Measurements from ENCODE around the gene RBM20.
"Not testable (repeated sequence)": the region's sequence is repeated elsewhere in the genome, so short reads cannot be mapped to it uniquely, and the experiment has no call there.

The RBM20 gene

DNA sequence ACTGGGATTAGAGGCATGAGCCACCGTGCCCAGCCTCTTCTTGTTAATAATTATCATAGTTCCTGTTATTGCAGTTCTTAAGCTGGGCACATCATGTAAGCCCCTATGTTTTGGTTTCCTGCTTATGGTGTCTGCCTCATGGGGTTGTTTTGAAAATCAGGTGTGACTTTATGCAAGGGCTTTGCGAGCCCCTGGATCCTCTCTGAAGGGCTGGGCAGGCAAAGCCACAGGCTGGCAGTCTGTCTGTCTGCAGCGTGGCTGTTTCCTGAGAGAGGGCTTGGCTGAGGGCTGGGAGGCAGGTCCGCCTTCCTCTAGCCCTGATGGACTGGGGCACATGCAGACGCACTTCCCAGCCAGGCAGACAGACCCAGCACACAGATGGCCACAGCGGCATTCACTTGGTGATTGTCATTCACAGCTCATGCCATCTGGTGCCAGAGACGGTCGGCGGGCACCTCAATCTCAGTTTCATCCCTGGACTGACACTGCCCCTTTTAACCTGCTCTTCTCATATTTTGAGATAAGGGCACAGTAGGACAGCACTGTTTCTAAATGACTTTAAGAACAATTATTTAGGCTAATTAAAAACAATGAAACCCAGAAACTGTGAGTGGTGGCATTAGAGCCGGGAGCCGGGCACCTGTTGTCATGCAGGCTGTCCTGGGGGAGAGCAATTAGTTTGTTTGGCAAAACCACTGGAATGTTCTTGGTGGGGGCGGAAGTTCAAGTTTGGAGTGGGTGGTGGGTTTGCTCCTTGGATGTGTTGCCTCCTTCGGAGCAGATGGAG is 35.5 kb downstream of the RBM20 start:
- DNase-seq = no peak

DNA sequence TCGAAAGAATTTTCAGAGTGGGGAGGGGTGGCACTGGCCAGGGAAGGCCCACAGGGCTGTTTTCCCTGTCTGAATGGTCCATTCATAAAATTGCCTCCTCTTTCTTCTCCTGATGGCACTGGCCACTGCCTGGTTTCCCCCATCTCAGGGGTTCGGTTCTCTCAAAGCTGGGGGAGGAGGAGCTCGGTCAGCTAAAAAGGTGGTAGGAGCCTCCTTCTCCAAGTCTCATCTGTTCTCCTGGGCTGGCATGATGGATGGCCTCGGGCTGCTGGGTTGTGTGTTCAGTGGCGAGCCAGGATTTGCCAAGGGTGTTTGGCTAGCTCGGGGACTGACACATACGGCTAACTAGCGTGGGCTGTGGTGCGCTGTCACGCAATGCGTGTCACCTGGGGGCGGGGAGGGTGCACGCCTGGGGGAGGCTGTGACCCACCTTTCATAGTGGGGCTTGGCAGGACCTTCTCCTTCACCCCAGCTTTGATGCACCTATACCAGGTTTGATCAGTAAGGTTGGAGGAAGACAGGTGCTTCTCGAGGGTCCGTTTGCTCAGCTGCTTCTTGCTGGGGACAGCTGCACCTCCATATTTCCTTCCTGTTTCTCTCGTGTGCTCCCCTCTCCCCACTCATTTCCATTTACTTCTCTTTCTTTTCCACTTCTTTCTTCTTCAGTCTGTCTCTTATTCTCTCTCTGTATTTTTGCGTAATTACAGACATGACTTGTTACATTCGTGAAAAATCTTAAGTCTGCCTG is 36.3 kb downstream of the RBM20 start:
- DNase-seq = no peak

DNA sequence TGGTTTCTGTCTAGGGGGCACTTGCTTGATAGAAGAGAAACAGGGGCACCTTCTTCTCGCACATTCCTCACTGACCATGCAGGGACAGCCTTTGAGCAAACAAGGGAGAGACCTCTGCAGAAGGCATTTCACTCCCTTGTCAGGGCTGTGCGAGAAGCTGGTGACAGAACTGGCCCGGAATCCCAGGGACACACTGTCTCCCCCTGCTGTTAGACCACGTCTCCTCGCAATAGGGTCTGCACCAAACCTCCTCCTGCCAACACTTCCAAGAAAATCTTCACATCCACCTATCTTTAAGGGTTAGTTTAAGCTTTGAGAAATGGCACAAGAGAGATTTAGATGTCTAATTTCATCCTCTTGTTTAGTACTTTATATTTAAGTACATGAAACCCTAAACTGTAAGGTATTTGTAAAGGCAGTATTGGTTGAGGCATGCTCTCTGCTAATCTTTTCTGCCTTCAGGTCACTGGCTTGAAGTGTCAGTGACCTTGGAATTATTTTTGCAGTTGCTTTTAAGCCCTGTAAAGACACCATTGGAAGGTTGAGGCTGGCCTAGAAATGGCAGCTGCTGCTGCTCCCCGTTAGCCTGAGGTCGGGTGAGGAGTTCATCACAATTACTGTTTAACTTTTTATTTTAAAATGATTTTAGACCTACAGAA is 37.0 kb downstream of the RBM20 start:
- no peak for DNase-seq

DNA sequence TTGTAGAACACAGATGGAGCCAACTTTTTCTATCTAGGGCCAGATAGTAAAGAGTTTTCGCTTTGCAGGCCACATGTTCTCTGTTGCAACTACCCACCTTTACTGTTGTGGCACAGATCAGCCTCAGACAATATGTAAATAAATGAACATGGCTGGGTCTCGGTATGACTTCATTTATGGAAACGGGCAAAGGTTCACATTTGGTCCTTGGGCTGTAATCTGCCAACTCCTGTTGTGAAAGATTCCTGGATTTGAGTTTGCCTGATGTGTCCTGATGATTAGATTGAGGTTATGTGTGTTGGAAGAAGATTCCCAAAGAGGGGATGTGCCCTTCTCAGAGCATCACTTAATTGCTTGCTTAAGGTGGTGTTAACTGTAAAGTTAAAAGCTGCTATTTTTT is 38.2 kb downstream of the RBM20 start:
- DNase-seq = no peak

DNA sequence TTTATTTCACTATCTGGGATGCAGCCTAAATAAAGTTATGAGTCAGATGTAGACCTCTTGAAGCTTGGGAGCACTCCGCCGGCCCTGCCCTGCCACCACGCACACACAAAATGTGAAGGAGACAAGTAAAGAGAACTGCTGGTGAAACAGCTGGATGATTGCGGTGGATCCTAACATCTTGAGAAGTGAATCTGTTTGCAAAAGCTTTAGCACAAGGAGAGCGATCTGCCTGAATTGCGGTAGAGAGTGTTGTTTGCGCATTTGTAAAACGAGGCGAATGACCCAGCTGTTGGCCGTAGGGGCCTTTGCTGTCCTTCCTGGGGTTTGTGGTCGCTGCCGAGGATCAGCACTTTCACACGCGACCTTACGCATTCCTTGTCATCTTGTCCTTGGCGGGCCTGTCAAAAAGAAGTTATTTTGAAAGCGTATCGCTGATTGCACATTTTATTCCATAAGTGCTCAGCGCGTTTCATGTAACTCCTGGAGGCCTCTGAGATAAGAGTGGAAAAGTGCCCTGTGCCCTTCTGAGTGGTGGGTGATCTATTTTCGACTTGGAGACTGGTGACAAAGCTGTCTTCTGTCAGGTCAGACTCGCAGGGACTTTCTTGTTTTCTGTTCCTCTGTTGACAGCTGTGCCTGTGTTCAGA is 40.8 kb downstream of the RBM20 start:
- DNase-seq = no peak

DNA sequence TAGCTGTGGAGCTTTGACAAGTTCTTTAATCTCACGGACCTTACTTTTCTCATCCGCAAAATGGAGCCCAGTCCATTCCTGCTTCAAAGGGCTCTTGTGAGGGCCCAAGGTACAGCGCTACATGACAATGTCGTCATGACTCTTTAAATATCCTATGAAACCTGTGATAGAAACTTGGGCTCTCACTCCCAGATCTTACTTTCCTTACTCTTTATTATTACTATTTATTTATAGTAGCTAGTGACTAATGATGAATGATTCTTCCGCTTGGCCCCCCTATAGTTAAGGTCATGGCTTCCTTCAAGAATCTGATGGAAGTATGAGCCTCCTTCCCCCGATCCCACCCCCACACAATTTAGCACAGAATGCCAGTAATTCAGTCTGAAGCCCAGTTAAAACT is 41.9 kb downstream of the RBM20 start:
- no peak for DNase-seq

DNA sequence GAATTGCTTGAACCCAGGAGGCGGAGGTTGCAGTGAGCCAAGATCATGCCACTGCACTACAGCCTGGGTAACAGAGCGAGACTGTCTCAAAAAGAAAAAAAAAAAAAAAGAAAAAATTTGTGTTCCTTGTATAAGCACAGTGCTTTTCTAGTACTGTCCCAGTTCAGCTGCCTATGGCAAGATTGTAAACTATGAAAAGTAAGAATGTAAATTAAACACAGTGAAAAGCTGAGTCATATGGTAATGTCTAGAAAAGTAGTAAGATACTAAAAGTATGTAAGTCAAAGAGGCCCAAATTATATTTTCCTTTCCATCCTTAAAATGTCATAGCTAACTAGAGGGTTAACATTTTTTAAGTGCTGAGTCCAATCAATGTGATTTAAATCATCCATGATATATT is 42.8 kb downstream of the RBM20 start:
- no peak for DNase-seq

DNA sequence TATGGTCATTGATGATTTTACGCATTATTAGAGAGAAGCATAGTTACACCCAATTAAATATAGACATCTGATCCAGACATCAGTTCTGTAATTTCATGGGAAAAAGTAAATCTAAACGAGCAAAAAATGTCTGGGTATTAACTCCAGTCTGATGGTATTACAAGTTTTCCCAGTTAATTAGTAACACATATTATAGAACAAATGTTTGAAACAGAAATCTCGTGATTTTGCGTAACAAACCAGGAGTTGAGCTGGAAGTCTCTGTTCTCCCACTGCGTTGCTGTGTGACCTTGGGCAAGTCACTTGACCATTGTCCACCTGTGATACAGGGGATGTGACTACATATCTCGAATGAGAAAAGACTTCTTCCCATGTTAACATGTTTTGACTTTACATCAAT is 43.3 kb downstream of the RBM20 start:
- DNase-seq = no peak

DNA sequence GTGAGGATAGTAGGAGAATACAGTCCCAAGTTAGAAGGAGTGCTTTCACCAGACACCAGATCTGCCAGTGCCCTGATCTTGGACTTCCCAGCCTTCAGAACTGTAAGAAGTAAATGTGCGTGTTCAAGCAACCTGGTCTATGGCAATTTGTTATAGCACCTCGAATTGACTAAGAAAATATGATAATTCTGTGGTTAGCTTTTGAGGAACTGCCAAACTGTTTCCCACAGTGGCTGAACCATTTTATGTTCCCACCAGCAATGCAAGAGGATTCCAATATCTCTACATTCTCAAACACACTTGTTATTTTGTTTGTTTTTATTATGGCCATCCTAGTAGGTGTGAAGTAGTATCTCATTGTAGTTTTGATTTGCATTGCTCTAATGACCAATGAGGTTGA is 47.0 kb downstream of the RBM20 start:
- no peak for DNase-seq

DNA sequence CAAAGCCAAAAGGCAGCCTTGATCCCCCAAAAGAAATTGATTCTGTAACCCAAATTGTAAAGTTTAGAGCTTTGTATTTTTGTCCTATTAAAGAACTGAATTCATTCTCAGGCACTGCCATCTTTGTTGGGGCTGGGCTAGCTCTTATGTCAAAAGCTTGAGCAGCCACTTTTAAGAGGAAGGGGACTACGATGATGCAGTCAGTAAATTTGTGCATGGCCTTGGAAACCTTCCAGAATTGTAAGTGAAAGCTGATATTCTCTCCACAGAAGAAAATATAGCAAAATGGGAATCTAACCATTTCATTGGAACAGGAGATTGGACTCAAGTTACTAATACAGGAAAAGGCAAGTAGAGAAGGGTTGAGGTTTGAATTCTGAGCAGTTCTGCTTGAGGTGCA is 50.1 kb downstream of the RBM20 start:
- no peak for DNase-seq

DNA sequence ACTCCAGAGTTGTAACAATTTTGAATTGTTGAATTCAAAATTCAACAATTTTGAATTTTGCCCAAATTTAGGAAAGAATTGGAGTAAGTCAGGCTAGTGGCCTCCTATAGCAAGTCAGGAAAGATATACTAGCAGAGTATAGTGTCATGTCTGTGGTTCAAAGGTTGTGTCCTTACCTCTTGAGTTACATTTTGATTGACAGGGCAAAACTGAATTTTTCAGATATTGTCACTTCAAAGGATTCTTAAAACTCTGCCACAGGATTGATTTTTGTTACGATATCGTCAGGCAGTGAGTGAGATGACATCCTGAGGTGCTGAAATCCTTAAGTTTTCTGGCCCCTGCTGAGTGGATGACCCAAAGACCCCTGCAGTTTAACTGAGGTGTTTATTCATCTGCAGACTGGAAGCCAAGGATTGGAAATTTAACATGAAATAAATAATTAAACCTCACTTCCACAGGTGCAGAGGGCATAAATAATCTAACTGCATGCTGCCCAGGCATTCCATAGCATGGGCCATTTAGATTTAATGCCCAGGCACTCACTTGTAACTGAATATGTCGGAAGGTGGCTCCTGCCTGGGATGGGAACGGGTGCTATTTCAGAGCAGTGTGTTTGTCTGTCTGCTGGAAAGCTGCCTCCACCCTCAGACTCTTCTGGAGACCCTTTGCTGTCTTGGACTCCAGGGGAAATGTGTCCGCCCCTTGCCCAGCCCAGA is 50.8 kb downstream of the RBM20 start:
- no peak for DNase-seq

DNA sequence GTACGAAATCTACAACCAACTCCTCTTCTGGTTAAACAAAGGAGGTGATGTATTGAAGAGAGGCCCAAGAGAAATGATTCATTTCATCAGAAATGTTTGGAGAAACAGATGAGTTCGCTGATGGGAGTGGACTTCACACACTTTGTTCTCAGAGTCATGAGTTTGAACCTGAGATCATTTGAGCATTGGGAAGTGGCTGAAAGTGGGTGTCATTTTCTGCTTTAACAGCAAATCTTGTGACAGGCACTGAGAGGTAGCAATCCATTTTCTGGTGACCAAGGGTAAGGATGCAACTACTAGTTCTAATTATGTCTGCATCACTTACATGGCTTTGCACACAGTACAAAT is 51.4 kb downstream of the RBM20 start:
- no peak for DNase-seq

DNA sequence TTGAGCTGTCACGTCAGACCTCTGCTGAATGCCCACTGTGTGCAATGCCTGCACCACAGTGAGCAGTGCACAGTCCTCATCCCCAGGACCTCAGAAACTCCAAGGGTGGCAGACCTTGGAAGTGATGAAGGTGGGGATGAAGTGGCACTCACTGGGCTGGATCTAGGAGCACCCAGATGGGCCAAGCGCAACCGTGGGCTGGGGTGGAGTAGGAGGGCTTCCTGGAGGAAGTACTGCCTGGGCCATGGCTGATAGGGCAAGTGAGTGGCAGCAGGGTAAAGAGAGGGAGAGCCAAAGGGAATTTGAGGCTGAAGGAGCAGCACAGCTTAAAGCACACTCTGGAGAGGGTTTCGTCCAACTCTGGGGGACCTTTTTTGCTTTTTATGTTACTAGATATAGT is 52.3 kb downstream of the RBM20 start:
- no peak for DNase-seq

DNA sequence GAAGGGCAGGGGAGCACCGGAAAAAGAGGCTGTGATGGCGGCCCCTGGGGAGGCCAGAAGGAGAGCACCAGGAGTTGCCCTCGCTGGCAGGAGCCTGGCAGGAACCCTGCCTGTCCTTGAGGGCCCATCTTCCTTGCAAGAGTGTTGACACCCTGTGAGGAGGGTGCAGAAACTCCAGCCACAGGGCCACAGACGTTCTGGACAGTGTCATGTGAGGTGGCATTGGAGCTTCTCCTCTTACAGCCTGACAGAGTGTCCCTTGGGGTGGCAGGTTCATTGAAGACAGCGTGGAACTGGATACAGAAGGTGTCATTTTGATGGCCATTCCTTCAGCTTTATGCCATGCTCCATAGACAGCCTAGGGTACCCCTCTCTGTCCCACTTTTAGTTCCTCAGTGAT is 54.2 kb downstream of the RBM20 start:
- DNase-seq = no peak

DNA sequence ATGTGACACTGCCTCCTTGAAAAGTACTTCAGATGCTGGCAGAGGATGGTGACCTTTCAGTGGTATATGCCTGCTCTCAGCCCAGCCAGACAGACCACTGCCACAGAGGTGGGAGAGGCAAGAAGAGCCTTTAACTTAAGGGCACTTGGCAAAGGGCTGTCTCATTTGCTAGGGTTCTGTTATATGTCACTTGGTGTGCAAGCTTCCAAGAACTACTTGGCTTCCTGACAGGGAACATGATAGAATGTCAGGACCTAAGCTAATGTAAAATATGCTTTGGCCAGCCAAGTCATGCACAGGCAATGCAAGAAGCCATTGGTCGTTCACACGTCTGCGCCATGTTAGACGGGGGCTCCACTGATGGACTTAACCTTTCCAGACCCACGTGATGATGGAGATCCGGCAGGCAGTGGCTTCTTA is 54.7 kb downstream of the RBM20 start:
- DNase-seq = no peak

DNA sequence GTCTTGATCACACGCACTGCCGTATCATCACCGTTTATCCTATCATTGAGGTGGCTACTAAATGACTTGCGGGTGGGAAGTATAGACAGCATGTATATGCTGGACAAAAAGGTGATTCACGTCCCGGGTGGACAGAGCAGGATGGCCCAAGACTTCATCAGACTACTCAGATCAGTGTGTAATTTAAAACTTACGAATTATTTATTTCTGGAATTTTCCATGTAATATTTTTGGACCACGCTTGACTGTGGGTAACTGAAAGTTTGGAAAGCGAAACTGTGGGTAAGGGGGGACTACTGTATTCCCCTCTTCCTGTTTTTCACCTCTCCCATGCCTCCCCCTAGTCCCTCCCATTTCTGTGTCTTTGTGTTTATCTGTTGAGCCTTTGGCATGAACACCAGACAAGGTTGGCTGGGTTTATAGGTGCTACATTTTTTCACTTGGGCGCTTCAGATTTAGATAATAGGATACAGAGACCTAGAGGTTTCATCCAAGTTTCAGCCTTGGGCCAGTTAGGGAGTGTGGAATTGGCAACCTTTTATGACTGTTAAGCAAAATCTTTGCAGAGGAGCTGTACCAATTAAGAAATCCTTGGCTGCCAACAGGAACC is 55.8 kb downstream of the RBM20 start:
- DNase-seq = no peak

DNA sequence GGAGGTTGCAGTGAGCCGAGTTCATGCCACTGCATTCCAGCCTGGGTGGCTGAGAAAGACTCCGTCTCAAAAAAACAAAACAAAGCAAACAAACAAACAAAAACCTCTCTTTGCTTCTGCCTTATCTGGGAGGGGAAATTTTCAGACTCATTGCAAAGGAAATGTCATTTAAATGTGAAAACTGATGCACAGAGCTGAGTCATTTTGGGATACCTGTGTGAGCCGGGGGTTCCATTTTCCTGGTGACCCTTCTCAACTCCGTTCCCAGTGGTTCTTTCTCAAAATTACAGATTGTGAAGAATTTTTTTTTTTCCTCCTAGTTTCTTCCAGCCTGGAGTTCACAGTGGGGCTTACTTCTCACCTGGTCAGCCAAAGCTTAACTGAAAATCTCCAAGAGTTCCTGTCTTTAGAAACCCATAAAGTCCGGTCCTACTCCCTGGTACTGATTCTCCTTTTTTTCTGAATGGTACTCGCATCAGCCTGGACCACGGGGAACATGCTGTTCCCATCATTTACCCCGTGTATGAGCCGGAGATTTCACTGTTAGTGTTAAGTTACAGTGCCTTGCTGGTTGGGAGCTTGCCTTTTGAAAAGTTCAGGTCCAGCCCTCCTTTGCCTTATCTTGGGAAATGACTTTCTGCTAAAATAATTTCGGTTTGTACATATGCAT is 56.9 kb downstream of the RBM20 start:
- no peak for DNase-seq

DNA sequence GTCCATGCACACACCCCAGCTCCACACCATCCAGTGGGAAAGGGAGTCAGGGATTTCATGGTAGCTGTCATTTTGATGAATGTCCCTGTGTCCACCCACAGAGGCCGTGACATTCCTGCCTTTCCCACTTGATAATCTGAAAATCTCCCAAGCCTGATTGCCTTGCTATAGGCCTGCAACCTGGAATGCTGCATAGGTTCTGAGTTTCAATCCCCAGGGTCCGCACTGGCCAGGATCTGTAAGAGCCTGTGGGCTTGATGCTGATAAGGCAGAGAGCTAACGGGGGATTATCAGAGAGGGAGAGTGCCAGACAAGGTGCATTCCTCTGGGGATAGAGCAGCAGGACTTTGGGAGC is 57.5 kb downstream of the RBM20 start:
- DNase-seq = no peak

DNA sequence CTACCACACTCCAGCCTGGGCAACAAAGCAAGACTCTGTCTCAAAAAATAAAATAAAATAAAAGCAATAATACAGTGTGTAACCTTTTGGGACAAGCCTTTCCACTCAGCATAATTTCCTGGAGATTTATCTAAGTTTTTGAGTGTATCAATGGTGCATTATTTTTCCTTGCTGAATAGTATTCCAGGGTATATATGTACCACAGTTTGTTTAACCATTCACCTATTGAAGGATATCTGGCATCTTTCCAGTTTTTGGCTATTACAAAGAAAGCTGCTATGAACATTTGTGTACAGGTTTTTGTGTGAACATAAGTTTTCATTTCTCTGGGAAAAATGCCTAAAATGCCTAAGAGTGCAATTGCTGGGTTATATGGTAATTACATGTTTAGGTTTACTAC is 59.9 kb downstream of the RBM20 start:
- DNase-seq = no peak

DNA sequence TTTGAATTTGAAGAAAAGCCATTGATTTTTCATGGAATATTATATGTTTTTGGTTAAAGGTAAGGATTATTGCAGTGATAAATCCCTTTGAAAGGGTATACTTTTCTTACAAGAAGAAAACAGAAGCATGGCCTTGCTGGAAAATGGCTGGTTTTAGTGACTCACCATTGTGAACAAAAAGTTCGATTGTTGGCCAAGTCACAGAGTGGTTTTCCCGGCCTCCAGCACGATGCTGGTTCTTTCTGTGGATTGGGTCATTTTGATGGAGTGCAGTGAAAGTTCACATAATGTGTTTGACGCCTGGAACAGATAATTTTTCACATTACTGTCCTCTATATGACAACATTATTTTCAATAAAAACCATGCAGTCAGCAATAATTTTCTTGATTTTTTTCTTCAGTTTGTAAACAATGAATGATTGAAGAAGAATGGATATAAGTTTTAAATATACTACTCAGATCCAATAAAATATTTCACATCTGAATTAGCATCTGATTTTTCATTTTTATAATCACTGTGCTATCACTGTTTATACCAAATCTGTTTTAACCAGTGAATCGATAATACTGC is 60.9 kb downstream of the RBM20 start:
- no peak for DNase-seq

DNA sequence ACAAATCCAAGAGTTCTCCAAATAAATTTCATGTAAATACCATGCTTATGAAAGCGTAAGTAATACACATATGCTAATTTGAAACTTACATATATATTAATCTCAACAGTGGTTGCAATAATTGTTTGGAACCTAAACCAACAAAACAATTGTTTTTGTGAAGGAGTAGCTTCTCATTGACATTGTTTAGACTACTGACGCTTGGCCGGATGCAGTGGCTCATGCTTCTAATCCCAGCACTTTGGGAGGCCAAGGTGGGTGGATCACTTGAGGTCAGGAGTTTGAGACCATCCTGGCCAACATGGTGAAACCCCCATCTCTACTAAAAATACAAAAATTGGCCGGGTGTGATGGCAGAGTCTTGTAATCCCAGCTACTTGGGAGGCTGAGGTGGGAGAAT is 61.5 kb downstream of the RBM20 start:
- DNase-seq = not testable (repeated sequence)

DNA sequence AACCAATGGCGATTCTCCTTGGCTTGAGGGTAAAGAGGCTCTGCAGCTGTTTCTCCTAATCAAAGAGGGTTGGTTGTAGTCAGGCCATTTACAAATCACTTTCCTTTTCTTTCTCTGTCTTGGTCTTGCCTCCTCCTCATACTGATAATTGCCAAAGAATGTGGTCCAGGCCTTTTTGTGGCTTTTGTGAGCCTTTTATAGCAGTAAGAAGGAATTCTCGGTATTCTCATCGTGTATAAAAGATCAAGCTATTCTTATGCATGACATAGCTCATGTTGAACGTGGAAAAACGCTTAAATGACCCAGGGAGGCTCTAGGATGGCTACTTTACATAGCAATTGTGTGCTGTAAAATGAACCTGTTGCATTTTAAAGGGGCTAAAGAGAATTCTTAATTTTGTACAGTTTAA is 62.6 kb downstream of the RBM20 start:
- no peak for DNase-seq

Data from GF-D8 (cell line).